HepG2 (cell line): ENCODE results near the gene SMAD6. TPM values are rescaled to one million over a fixed set of nuclear protein-coding genes. Genes with fewer than 3 reads are reported as not detected.

ENCODE experiments used
- ATAC-seq: fragments of 200-7000 bp; cut with Tn5 transposase; 3 replicates; pipeline ENCODE4 v1.9.1; 2020; ENCODE audit warnings: mild to moderate bottlenecking, moderate library complexity
- BruUV-seq: library from RNA; stranded (reverse); fragments of 400-500 nt; replicated peaks from 2 replicates; lab custom pipeline; 2021; lab: Mats Ljungman, UMichigan
- CTCF ChIA-PET: fragments of 300-600 bp; formaldehyde crosslinking; extraction: SDS; loops from one replicate; lab custom pipeline; 2021; ENCODE audit warnings: low total read pairs, inconsistent platforms, low intra/inter-chr PET ratio; lab: Yijun Ruan, JAX
- POLR2A ChIA-PET: fragments of 350-600 bp; sonication (Branson Sonifier 250); formaldehyde crosslinking; loops from one replicate; lab custom pipeline; 2020; ENCODE audit warnings: antibody characterized with exemption, inconsistent platforms; lab: Yijun Ruan, JAX
- DNase-seq: peaks from one replicate; pipeline ENCODE4 v3.0.0-alpha.2; 2015; ENCODE audit warnings: low spot score
- FAIRE-seq: peaks from 3 replicates; lab custom pipeline; 2011; peaks lifted over from hg19 to GRCh38; lab: Jason Lieb, UNC
- H2AFZ ChIP-seq: one replicate; pipeline ENCODE4 v1.6.1; 2011; ENCODE audit warnings: low read length, inconsistent platforms
- H3K27ac ChIP-seq: fragments of 300-600 bp; 3 replicates; pipeline ENCODE4 v1.8.0; 2011; ENCODE audit warnings: mixed run types, mild to moderate bottlenecking, mixed read lengths, low read length, inconsistent platforms; ENCODE audit not compliant: insufficient read depth; ENCODE audit errors: extremely low read length
- H3K27me3 ChIP-seq, 2 experiments: fragments of 200-600 bp in 1 of 2; 2 replicates in 1 of 2; 3 replicates in 1 of 2; pipeline versions ENCODE4 v1.6.0 to v1.8.0; 2011; ENCODE audit warnings: low read length in 2 of 2, mild to moderate bottlenecking in 2 of 2, moderate library complexity in 2 of 2, inconsistent platforms in 1 of 2; ENCODE audit not compliant: insufficient read depth in 2 of 2, control insufficient read depth in 1 of 2
- H3K36me3 ChIP-seq, 2 experiments: fragments of 200-600 bp in 1 of 2; replicated peaks in 1 of 2; 2 replicates in 1 of 2; 3 replicates in 1 of 2; pipeline versions ENCODE4 v1.5.1 to v1.8.0; 2011; ENCODE audit warnings: low read length in 2 of 2, inconsistent platforms in 1 of 2; ENCODE audit not compliant: insufficient read depth in 2 of 2, control insufficient read depth in 1 of 2
- H3K4me1 ChIP-seq: 2 replicates; pipeline ENCODE4 v1.5.1; 2012; ENCODE audit warnings: low read length, inconsistent platforms; ENCODE audit not compliant: insufficient read depth
- H3K4me2 ChIP-seq: 2 replicates; pipeline ENCODE4 v1.6.0; 2011; ENCODE audit warnings: low read depth, low read length, inconsistent platforms
- H3K4me3 ChIP-seq, 3 experiments: fragments of 200-600 bp in 1 of 3; sonication (generic), shearing (Covaris generic) in 1 of 3; replicated peaks in 1 of 3; 2 replicates each; pipeline ENCODE4 v1.5.1; 2011 to 2016; ENCODE audit warnings: low read length in 3 of 3, inconsistent platforms in 2 of 3, low read depth in 2 of 3, mild to moderate bottlenecking in 2 of 3, control low read depth in 1 of 3, mixed read lengths in 1 of 3; ENCODE audit not compliant: insufficient read depth in 1 of 3
- H3K79me2 ChIP-seq: one replicate; pipeline ENCODE4 v1.6.1; 2011; ENCODE audit warnings: low read length, inconsistent platforms; ENCODE audit not compliant: insufficient read depth
- H3K9ac ChIP-seq: 2 replicates; pipeline ENCODE4 v1.6.0; 2011; ENCODE audit warnings: mild to moderate bottlenecking, low read depth, low read length, inconsistent platforms; ENCODE audit not compliant: insufficient read depth
- H3K9me3 ChIP-seq: 2 replicates; pipeline ENCODE4 v1.5.1; 2012; ENCODE audit warnings: mild to moderate bottlenecking, low read length
- H4K20me1 ChIP-seq: 2 replicates; pipeline ENCODE4 v1.6.0; 2011; ENCODE audit warnings: inconsistent platforms, mild to moderate bottlenecking, low read length, moderate library complexity; ENCODE audit not compliant: insufficient read depth
- BCL6 ChIP-seq: IDR thresholded peaks from 2 replicates; pipeline ENCODE4 v1.6.1; 2016; ENCODE audit warnings: missing genetic modification reagents, missing compliant biosample characterization
- HMGXB3 ChIP-seq: sonication (generic); formaldehyde crosslinking; IDR thresholded peaks from 2 replicates; pipeline ENCODE4 v1.4.0; 2020; ENCODE audit warnings: missing genetic modification reagents, borderline replicate concordance
- MED8 ChIP-seq: sonication (generic); formaldehyde crosslinking; IDR thresholded peaks from 2 replicates; pipeline ENCODE4 v1.8.1; 2023; ENCODE audit warnings: mild to moderate bottlenecking, missing genetic modification reagents; ENCODE audit not compliant: insufficient replicate concordance
- ZNF598 ChIP-seq: sonication (generic); formaldehyde crosslinking; IDR thresholded peaks from 2 replicates; pipeline ENCODE4 v1.5.1; 2020; ENCODE audit warnings: mild to moderate bottlenecking, missing genetic modification reagents, borderline replicate concordance
- ZNF713 ChIP-seq: sonication (generic); formaldehyde crosslinking; IDR thresholded peaks from 2 replicates; pipeline ENCODE4 v1.4.0; 2020; ENCODE audit warnings: mild to moderate bottlenecking, missing genetic modification reagents
- WGBS: methylation state at CpG from one replicate; pipeline ENCODE4 v1.1.6; 2017; ENCODE audit warnings: low lambda C conversion rate; 5-methylcytosine and 5-hydroxymethylcytosine counted together
- in situ Hi-C: cut with HindIII; loops from 2 replicates; pipeline ENCODE4 v1.10.0; 2017; ENCODE audit warnings: low pct_unique_long_range_greater_than_20kb; ENCODE audit not compliant: extremely low pct_ligation_motif_present
- intact Hi-C: fragments of 100-400 bp; cut with micrococcal nuclease; formaldehyde crosslinking; loops from one replicate; pipeline ENCODE4 v1.10.0; 2022; ENCODE audit not compliant: unreplicated experiment
- polyA plus RNA-seq, 8 experiments: library from polyadenylated mRNA; depleted of rRNA in 3 of 8; stranded (reverse) in 7 of 8; unstranded in 1 of 8; fragments of >200 nt; fragmentation: Illumina TruSeq in 4 of 8; extraction: Trizol in 4 of 8; gene quantifications; 2 replicates each; pipeline versions ENCODE4 v1.2.1 to v1.2.3, GENCODE V29; 2011 to 2016; ENCODE audit warnings: low read depth in 4 of 8, missing spikeins in 1 of 8, mixed read lengths in 1 of 8; ENCODE audit not compliant: insufficient read depth in 1 of 8
- total RNA-seq, 5 experiments: library from RNA; depleted of rRNA; stranded (reverse); fragments of >200 nt; fragmentation: Illumina TruSeq; extraction: Trizol; gene quantifications; 2 replicates each; pipeline ENCODE4 v1.2.3, GENCODE V29; 2016; ENCODE audit warnings: low read depth in 1 of 5

The SMAD6 gene
- total and polyA plus RNA-seq, 2 of the 13 experiments (the other 11 are each of a cell fraction or from before 2014, with no cell fraction given): 3.3 to 4.4 TPM

GRCh38 chr15:66700412-66700801 lies 1.6 kb upstream of the SMAD6 start:
- Histone ChIP-seq H3K27ac (peak overlapping the region; percentile 67), H2AFZ (no peak overlapping the region), H3K4me1 (peaks cover 35% of the 10 kb centered on the region), H3K4me2 (peak overlapping the region; percentile 99), H4K20me1 (0 out of 2 replicates have a peak, but pooled peaks cover 8% of the 10 kb centered on the region), H3K79me2 (peaks cover 28% of the 10 kb centered on the region), H3K9me3 (no peaks in the 10 kb centered on the region), H3K9ac (peak overlapping the region; percentile 77), H3K27me3 (no peaks in the 10 kb centered on the region; a peak in 1 of 5 replicates), H3K4me3 (peak overlapping the region; percentile 72 to 82 (median 80)), H3K36me3 (no peaks in the 10 kb centered on the region)
- no peak for ATAC-seq
- POLR2A ChIA-PET: interaction anchor here (0.6 to 6.0 kb wide), 10 partner anchors 14 to 195 kb away, joined by 3 to 96 read pairs (median 4); partner anchors contain the start of genes RPL4 and ZWILCH
- no peak for FAIRE-seq
- intact Hi-C loops: loop anchor here (5.0 kb wide), 1 partner anchor 142 kb away; no protein-coding TSS in a partner anchor
- CTCF ChIA-PET: no interaction called here
- TF ChIP-seq ZNF713 (CRISPR knock-in tag) (no peak), BCL6 (CRISPR knock-in tag) (0 out of 2 replicates have a peak, but pooled peaks have one; percentile 1), ZNF598 (CRISPR knock-in tag) (peak; percentile 39; the same call in 1 of the 2 replicates), HMGXB3 (no peak), MED8 (peak; percentile 11)
- 14% methylated on average over 13 of the region's 13 CpGs for WGBS
- no TSS peak for BruUV-seq
- in situ Hi-C loops: loop anchor here (5.0 kb wide), 3 partner anchors 72 to 142 kb away; no protein-coding TSS in a partner anchor
- DNase-seq: no peak
